ENCODE results near the gene CALML5. TPM values are rescaled to one million over a fixed set of nuclear protein-coding genes. Genes with fewer than 3 reads are reported as not detected.

CALML5 gene
- total and polyA plus RNA-seq, 8 donors = 0.92 to 16.2 (median 2.4) TPM; not detected in 5

GRCh38 chr10:5503477-5503835, 4.1 kb upstream of the CALML5 start:
- H3K36me3 ChIP-seq = no peaks in the 10 kb centered on the region
- intact Hi-C loops (cut with DNase I; ENCODE audit: low total_unique reads) = no loop called here
- H3K27ac ChIP-seq = peak overlapping the region in 4 of 5 donors; percentile 3 to 51 (median 24)
- DNase-seq = peak; percentile 87 to 92
- H3K4me3 ChIP-seq = no peak overlapping the region
- WGBS, 5 donors = 35 to 54% (median 46%) methylated on average over 3 of the region's 3 CpGs
- H3K9me3 ChIP-seq = no peaks in the 10 kb centered on the region
- TF ChIP-seq CTCF (IDR thresholded peaks at IDR 0.05) (no peak), POLR2AphosphoS5 (IDR thresholded peaks at IDR 0.05) (peak in 2 of 3 donors; percentile 67 to 75)
- H3K27me3 ChIP-seq = no peaks in the 10 kb centered on the region
- peaks cover 24 to 46% (median 34%) of the 10 kb centered on the region in 4 donors for H3K4me1 ChIP-seq

DNA sequence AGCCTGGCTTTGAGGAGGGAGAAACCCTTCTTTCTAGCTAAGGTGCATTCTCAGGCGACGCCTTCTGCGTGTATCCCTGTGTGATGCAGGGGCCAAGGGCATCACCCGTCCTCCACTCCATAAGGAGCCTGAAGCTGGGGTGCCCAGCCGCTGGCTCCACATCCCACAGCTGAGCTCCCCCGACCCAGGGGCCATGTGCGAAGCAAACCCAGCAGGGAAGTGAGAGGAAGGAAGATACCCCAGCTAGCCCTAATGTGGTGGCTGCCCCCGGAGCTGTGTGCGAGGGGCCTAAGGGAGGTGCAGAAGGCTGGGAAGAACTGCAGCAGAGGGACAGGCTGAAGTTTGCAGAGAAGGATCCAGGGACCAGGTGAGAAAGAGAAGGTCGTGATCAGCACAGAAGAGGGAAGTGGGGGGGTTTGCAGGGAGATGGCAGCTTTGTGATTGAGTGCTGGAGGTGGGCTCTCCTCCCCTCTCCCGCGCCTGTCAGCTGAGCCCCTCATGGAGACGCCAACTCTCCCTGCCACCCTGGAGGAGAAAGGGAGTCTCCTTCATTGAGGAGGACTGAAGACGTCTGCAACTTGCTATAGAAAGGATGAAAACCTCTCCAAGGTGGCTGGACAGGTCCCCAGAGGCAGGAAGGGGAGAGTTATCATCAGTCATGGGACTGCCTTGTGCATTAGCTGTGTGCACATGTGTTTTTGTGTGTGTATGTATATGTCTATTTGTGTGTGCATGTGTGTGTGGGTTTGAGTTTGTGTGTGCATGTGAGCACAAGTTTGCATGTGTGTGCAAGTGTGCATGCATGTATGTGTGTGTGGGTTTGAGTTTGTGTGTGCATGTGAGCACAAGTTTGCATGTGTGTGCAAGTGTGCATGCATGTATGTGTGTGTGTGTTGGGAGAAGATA, 3.5 kb upstream of the CALML5 start:
- no peak for DNase-seq
- no peaks in the 10 kb centered on the region for H3K36me3 ChIP-seq
- H3K27me3 ChIP-seq = no peaks in the 10 kb centered on the region
- H3K9me3 ChIP-seq = no peaks in the 10 kb centered on the region
- H3K27ac ChIP-seq = peak overlapping the region in 3 of 5 donors; percentile 51 to 71 (median 51)
- TF ChIP-seq EP300 (IDR thresholded peaks at IDR 0.05) (no peak), CTCF (IDR thresholded peaks at IDR 0.05) (no peak), POLR2AphosphoS5 (IDR thresholded peaks at IDR 0.05) (no peak), POLR2A (IDR thresholded peaks at IDR 0.05) (no peak)
- peaks cover 24 to 46% (median 34%) of the 10 kb centered on the region in 4 donors for H3K4me1 ChIP-seq
- H3K4me3 ChIP-seq = no peak overlapping the region
- intact Hi-C loops (cut with DNase I; ENCODE audit: low total_unique reads) = no loop called here
- WGBS, 5 donors = 68 to 82% (median 74%) methylated on average over 11 to 14 of the region's 14 CpGs

GRCh38 chr10:5502061-5502521, 2.7 kb upstream of the CALML5 start:
- TF ChIP-seq EP300 (IDR thresholded peaks at IDR 0.05) (no peak), CTCF (IDR thresholded peaks at IDR 0.05) (no peak), POLR2AphosphoS5 (IDR thresholded peaks at IDR 0.05) (no peak), POLR2A (IDR thresholded peaks at IDR 0.05) (no peak)
- Histone ChIP-seq H3K27ac (peak overlapping the region in 2 of 5 donors; percentile 18 to 71), H3K27me3 (no peaks in the 10 kb centered on the region), H3K9me3 (no peaks in the 10 kb centered on the region), H3K36me3 (no peaks in the 10 kb centered on the region), H3K4me1 (peaks cover 24 to 42% (median 34%) of the 10 kb centered on the region in 4 donors), H3K4me3 (no peak overlapping the region)
- intact Hi-C loops (cut with DNase I; ENCODE audit: low total_unique reads) = no loop called here
- no peak for DNase-seq
- WGBS, 5 donors = 68 to 81% (median 71%) methylated on average over 12 of the region's 12 CpGs

DNA sequence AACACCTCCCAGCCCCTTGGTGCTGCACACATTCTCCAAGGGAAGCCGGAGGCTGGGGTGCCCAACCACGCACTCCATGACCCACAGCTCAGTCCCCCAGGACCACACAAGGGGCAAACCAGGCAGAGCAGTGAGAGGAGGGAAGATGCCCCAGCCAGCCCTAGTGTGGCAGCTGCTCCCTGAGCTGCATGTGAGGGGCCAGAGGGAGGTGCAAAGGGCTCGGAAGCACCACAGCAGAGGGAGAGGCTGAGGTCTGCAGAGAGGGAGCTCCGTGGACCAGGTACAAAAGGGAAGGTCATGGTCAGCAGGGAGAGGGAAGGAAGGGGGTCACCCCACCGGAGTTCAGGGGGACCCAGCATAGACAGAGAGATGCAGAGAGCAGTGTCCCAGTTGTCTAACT, 1.5 kb upstream of the CALML5 start:
- no peak for TF ChIP-seq POLR2AphosphoS5 (IDR thresholded peaks at IDR 0.05)
- intact Hi-C loops (cut with DNase I; ENCODE audit: low total_unique reads) = no loop called here
- peaks cover 18 to 31% (median 28%) of the 10 kb centered on the region in 4 donors for H3K4me1 ChIP-seq
- no peaks in the 10 kb centered on the region for H3K36me3 ChIP-seq
- no peaks in the 10 kb centered on the region for H3K27me3 ChIP-seq
- 75 to 88% (median 81%) methylated on average over 5 of the region's 5 CpGs for WGBS, 5 donors
- no peak overlapping the region for H3K4me3 ChIP-seq
- H3K9me3 ChIP-seq = no peaks in the 10 kb centered on the region
- no peak overlapping the region for H3K27ac ChIP-seq
- DNase-seq = no peak

Data from stomach (tissue), 9 donors.